KBM-7 (cell line): ENCODE results near the gene ABLIM3.
"Not testable (repeated sequence)": the region's sequence is repeated elsewhere in the genome, so short reads cannot be mapped to it uniquely, and the experiment has no call there.

ENCODE experiments used
- DNase-seq: peaks from one replicate; pipeline ENCODE4 v3.0.0-alpha.2; 2015
- in situ Hi-C: fragments of 300-500 bp; cut with MboI; formaldehyde crosslinking; loops from 2 replicates; pipeline ENCODE4 v1.14.3; 2020; ENCODE audit warnings: low sequenced_read_pairs, low pct_unique_long_range_greater_than_20kb, mixed read lengths

The ABLIM3 gene

GRCh38 chr5:149175346-149176105 is 34.2 kb downstream of the ABLIM3 start:
- DNase-seq: no peak
- in situ Hi-C loops: no loop called here

- in situ Hi-C loops: no loop called here
- no peak for DNase-seq
Observed at GRCh38 chr5:149177339-149177843, 36.1 kb downstream of the ABLIM3 start.

- in situ Hi-C loops: no loop called here
- DNase-seq: no peak
Observed at GRCh38 chr5:149177911-149178565, 36.7 kb downstream of the ABLIM3 start.

- DNase-seq: no peak
- in situ Hi-C loops: no loop called here
Observed at GRCh38 chr5:149181732-149182131, 40.4 kb downstream of the ABLIM3 start.

- in situ Hi-C loops: no loop called here
Observed at GRCh38 chr5:149182241-149182640, 40.9 kb downstream of the ABLIM3 start.

GRCh38 chr5:149185067-149185466 is 43.8 kb downstream of the ABLIM3 start:
- DNase-seq: no peak
- in situ Hi-C loops: no loop called here

More at GRCh38 chr5:149182241-149182640, 40.9 kb downstream of the ABLIM3 start:
- DNase-seq: no peak

- DNase-seq: no peak
- in situ Hi-C loops: no loop called here
Observed at GRCh38 chr5:149186506-149186905, 45.2 kb downstream of the ABLIM3 start.

- DNase-seq, in situ Hi-C loops: not testable (repeated sequence)
Observed at GRCh38 chr5:149187617-149188016, 46.3 kb downstream of the ABLIM3 start.

- in situ Hi-C loops: no loop called here
- no peak for DNase-seq
Observed at GRCh38 chr5:149188383-149188782, 47.1 kb downstream of the ABLIM3 start.

GRCh38 chr5:149195337-149195887 is 54.1 kb downstream of the ABLIM3 start:
- no peak for DNase-seq
- in situ Hi-C loops: no loop called here

GRCh38 chr5:149195962-149196361 is 54.7 kb downstream of the ABLIM3 start:
- no peak for DNase-seq
- in situ Hi-C loops: no loop called here

- DNase-seq: no peak
- in situ Hi-C loops: no loop called here
Observed at GRCh38 chr5:149198148-149198547, 56.9 kb downstream of the ABLIM3 start.

GRCh38 chr5:149200355-149200754 is 59.1 kb downstream of the ABLIM3 start:
- DNase-seq: no peak
- in situ Hi-C loops: no loop called here

GRCh38 chr5:149201121-149201637 is 59.9 kb downstream of the ABLIM3 start:
- no peak for DNase-seq
- in situ Hi-C loops: no loop called here

GRCh38 chr5:149202910-149203451 is 61.7 kb downstream of the ABLIM3 start:
- in situ Hi-C loops: no loop called here
- no peak for DNase-seq

GRCh38 chr5:149203921-149204441 is 62.7 kb downstream of the ABLIM3 start:
- in situ Hi-C loops: no loop called here
- no peak for DNase-seq

GRCh38 chr5:149205625-149206523 is 64.6 kb downstream of the ABLIM3 start:
- DNase-seq: no peak
- in situ Hi-C loops: no loop called here

- DNase-seq: no peak
Observed at GRCh38 chr5:149206524-149207141, 65.3 kb downstream of the ABLIM3 start.

More at GRCh38 chr5:149206524-149207141, 65.3 kb downstream of the ABLIM3 start:
- in situ Hi-C loops: no loop called here
